Activated CD8-positive, alpha-beta T cell treated with anti-CD3 and anti-CD28 coated beads for 36 hours (primary cell): ENCODE data around the gene LDLRAP1. TPM values are rescaled to one million over a fixed set of nuclear protein-coding genes. Genes with fewer than 3 reads are reported as not detected.

Experiments used
- ATAC-seq: fragments of 200-7000 bp; cut with Tn5 transposase; one replicate; pipeline ENCODE4 v1.10.0; 2021; ENCODE audit warnings: mild to moderate bottlenecking, moderate library complexity
- CTCF ChIA-PET: fragments of 350-600 bp; sonication (Branson Sonifier 250); formaldehyde crosslinking; loops from one replicate; lab custom pipeline; 2021; ENCODE audit warnings: antibody characterized with exemption; lab: Charles Lee
- POLR2A ChIA-PET: fragments of 350-600 bp; sonication (Branson Sonifier 250); formaldehyde crosslinking; loops from one replicate; lab custom pipeline; 2021; ENCODE audit warnings: antibody characterized with exemption; lab: Charles Lee
- DNase-seq: peaks from one replicate; pipeline ENCODE4 v3.0.0-alpha.2; 2020
- H3K27ac Mint-ChIP-seq: one replicate; pipeline ENCODE4 v1.8.0; 2021; ENCODE audit warnings: mild to moderate bottlenecking, mixed read lengths
- H3K27me3 Mint-ChIP-seq: one replicate; pipeline ENCODE4 v1.8.0; 2021; ENCODE audit warnings: mixed read lengths
- H3K36me3 Mint-ChIP-seq: one replicate; pipeline ENCODE4 v1.8.0; 2021; ENCODE audit warnings: low read depth, mixed read lengths
- H3K4me1 Mint-ChIP-seq: one replicate; pipeline ENCODE4 v1.8.0; 2021; ENCODE audit warnings: low read depth, mixed read lengths
- H3K4me3 Mint-ChIP-seq: one replicate; pipeline ENCODE4 v1.8.0; 2021; ENCODE audit warnings: mild to moderate bottlenecking, moderate library complexity, mixed read lengths
- H3K9me3 Mint-ChIP-seq: one replicate; pipeline ENCODE4 v1.8.0; 2021; ENCODE audit warnings: mixed read lengths
- intact Hi-C: fragments of 100-400 bp; cut with micrococcal nuclease; formaldehyde crosslinking; loops from one replicate; pipeline ENCODE4 v1.10.0; 2022
- total RNA-seq, 2 experiments: library from RNA; stranded (reverse); gene quantifications; one replicate each; pipeline ENCODE4 v1.2.3, GENCODE V29; 2021
- TF ChIP-seq, protein P1 (sequence below): fragments of 200-600 bp; IDR thresholded peaks from one replicate; pipeline ENCODE4 v1.8.0; 2022; ENCODE audit warnings: antibody characterized with exemption, mild to moderate bottlenecking

LDLRAP1 gene
- total RNA-seq, 2 experiments from 2014 or later: 13.4 to 14.5 TPM

GRCh38 chr1:25525361-25525688, 18.1 kb upstream of the LDLRAP1 start:
- intact Hi-C loops: loop anchor here (10.0 kb wide), 1 partner anchor 121 kb away; no protein-coding TSS in a partner anchor
- CTCF ChIA-PET: interaction anchor here (0.6 to 2.1 kb wide), 5 partner anchors 9 to 492 kb away, joined by 3 to 6 read pairs (median 3); no protein-coding TSS in a partner anchor
- H3K9me3 Mint-ChIP-seq: peaks cover 5% of the 10 kb centered on the region

DNA sequence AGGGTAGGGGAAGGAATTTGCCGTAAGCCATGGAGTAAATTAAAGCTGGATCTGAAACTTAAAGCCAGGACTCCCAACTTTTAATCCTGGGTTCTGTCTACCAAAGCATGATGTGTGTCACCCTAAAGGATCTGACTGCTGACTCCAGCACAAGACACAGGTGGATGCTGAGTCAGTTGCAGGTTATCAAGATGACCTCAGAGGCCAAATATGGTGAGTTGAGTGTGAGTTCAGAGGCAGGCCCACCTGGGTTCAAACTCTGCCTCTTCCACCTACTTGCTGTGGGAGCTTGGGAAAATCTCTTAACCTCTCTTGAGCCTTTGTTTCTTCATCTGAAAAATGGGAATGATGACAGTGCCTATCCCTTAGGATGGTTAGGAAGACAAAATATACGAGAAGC, 16.7 kb upstream of the LDLRAP1 start:
- Mint-ChIP-seq H3K4me3 (no peak overlapping the region), H3K27me3 (no peaks in the 10 kb centered on the region), H3K4me1 (peaks cover 2% of the 10 kb centered on the region), H3K9me3 (peaks cover 5% of the 10 kb centered on the region), H3K36me3 (no peaks in the 10 kb centered on the region), H3K27ac (no peak overlapping the region)
- ATAC-seq: no peak
- CTCF ChIA-PET: interaction anchor here (0.6 to 1.2 kb wide), 2 partner anchors 39 to 40 kb away, joined by 3 read pairs; no protein-coding TSS in a partner anchor
- TF ChIP-seq, protein P1, sequence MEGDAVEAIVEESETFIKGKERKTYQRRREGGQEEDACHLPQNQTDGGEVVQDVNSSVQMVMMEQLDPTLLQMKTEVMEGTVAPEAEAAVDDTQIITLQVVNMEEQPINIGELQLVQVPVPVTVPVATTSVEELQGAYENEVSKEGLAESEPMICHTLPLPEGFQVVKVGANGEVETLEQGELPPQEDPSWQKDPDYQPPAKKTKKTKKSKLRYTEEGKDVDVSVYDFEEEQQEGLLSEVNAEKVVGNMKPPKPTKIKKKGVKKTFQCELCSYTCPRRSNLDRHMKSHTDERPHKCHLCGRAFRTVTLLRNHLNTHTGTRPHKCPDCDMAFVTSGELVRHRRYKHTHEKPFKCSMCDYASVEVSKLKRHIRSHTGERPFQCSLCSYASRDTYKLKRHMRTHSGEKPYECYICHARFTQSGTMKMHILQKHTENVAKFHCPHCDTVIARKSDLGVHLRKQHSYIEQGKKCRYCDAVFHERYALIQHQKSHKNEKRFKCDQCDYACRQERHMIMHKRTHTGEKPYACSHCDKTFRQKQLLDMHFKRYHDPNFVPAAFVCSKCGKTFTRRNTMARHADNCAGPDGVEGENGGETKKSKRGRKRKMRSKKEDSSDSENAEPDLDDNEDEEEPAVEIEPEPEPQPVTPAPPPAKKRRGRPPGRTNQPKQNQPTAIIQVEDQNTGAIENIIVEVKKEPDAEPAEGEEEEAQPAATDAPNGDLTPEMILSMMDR: no peak
- intact Hi-C loops: loop anchor here (10.0 kb wide), 1 partner anchor 122 kb away; no protein-coding TSS in a partner anchor
- no peak for DNase-seq
- POLR2A ChIA-PET: interaction anchor here (0.9 kb wide), 1 partner anchor 10 kb away, joined by 3 read pairs; no protein-coding TSS in a partner anchor

More at GRCh38 chr1:25525361-25525688, 18.1 kb upstream of the LDLRAP1 start:
- no peaks in the 10 kb centered on the region for H3K27me3 Mint-ChIP-seq
- no peak overlapping the region for H3K4me3 Mint-ChIP-seq
- H3K36me3 Mint-ChIP-seq: no peaks in the 10 kb centered on the region
- no peak overlapping the region for H3K27ac Mint-ChIP-seq
- DNase-seq: no peak
- POLR2A ChIA-PET: interaction anchor here (0.9 kb wide), 1 partner anchor 14 kb away, joined by 3 read pairs; no protein-coding TSS in a partner anchor
- peaks cover 6% of the 10 kb centered on the region for H3K4me1 Mint-ChIP-seq
- TF ChIP-seq, protein P1: no peak
- ATAC-seq: no peak

DNA sequence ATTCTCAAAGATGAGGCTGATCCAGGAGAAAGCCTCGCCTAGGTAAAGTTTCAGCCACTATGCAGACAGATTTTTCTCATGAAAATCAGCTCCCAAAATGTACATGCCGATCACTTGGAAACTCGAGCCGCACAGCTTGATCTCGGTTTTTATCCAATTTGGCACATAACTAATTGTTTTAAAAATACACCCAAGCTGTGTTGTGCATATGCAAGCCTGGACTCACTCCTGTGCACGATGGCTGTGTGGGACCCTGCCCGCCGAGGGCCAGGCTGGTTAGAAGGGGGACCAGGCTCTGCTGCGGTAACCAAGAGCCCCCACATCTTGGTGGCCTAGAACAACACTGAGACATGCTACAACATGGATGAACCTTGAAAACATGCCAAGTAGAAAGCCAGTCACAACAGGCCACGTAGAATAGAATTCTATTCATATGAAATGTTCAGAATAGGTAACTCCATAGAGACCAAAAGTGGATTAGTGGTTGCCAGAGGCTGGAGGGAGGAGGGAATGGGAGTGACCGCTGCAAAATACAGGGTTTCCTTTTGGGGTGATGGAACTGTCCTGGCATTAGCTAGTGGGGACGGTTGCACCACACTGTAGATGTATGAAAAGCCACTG, 16.1 kb upstream of the LDLRAP1 start:
- TF ChIP-seq, protein P1: no peak
- intact Hi-C loops: loop anchor here (10.0 kb wide), 1 partner anchor 123 kb away; no protein-coding TSS in a partner anchor
- H3K4me3 Mint-ChIP-seq: no peak overlapping the region
- ATAC-seq: no peak
- H3K36me3 Mint-ChIP-seq: no peaks in the 10 kb centered on the region
- ChIA-PET CTCF (no interaction called here), POLR2A (no interaction called here)
- H3K9me3 Mint-ChIP-seq: peaks cover 5% of the 10 kb centered on the region
- peaks cover 2% of the 10 kb centered on the region for H3K4me1 Mint-ChIP-seq
- no peak for DNase-seq
- H3K27me3 Mint-ChIP-seq: no peaks in the 10 kb centered on the region
- H3K27ac Mint-ChIP-seq: no peak overlapping the region

DNA sequence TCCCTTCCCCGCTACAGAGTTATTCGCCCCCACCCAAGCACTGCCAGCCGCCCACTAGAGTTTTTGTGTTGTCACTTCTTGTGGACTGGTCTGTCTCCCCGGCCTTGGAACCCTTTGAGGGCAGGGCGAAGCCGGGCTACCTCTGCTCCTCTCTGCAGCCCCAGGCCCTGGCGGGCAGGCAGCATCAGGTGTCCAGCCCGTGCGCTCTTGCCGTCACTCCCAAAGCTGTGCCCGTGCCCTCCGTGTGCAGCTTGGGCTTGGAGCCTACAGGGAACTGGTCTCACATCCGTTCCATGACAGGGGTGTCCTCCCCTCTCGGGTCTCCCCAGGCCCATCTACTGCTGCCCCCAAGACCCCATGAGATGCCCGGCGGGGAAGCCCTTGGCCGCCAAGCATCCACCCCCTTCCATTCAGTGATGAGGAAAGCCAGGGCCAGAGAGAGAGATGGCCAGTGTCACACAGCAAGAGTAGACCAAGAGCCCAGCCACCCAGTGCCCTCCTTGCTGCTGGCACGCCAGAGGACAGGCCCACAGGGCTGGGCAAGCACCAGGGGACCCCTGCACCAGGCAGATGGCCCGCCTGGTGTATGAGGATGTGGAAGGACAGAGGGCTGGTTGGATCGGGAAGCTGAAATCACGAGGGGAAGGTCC, 15.3 kb upstream of the LDLRAP1 start:
- ATAC-seq (no peak), DNase-seq (no peak)
- Mint-ChIP-seq H3K4me3 (no peak overlapping the region), H3K9me3 (peaks cover 5% of the 10 kb centered on the region), H3K36me3 (no peaks in the 10 kb centered on the region), H3K27ac (no peak overlapping the region), H3K27me3 (no peaks in the 10 kb centered on the region), H3K4me1 (peaks cover 2% of the 10 kb centered on the region)
- CTCF ChIA-PET: no interaction called here
- POLR2A ChIA-PET: interaction anchor here (0.9 to 1.2 kb wide), 2 partner anchors 27 to 38 kb away, joined by 3 read pairs; no protein-coding TSS in a partner anchor
- TF ChIP-seq, protein P1: no peak
- intact Hi-C loops: loop anchor here (10.0 kb wide), 1 partner anchor 123 kb away; no protein-coding TSS in a partner anchor
